Spleen (tissue), 7 donors: Measurements from ENCODE around the gene NKAIN4.

Experiments
- POLR2A ChIP-seq, 3 donors: fragments of 450-650 bp; IDR thresholded peaks; one replicate each; pipeline ENCODE4 v1.5.1; 2017; ENCODE audit warnings: antibody characterized with exemption in 3 of 3, mild to moderate bottlenecking in 1 of 3
- POLR2AphosphoS5 ChIP-seq, 3 donors: sonication (generic); formaldehyde crosslinking; IDR thresholded peaks; one replicate each; pipeline ENCODE4 v1.5.1; 2017; ENCODE audit warnings: antibody characterized with exemption in 3 of 3
- TF ChIP-seq, protein P1 (sequence below), 11 experiments: fragments of 200-600 bp in 7 of 11; fragments of 450-650 bp in 4 of 11; sonication (generic) in 4 of 11; IDR thresholded peaks in 8 of 11; conservative IDR thresholded peaks in 3 of 11; 1 replicate in 7 of 11; 2 replicates in 4 of 11; pipeline versions ENCODE4 v1.4.0 to v1.8.0; 2016 to 2021; ENCODE audit warnings: antibody characterized with exemption in 11 of 11, inconsistent platforms in 4 of 11, mild to moderate bottlenecking in 1 of 11
- donor health status: DM: no; HTN: no; CAD: no; lungs with moderate emphysema.
- donor health status: DM: no; HTN: no; CAD: no.
- donor health status: DM: no; HTN: no; CAD: no.

DNA sequence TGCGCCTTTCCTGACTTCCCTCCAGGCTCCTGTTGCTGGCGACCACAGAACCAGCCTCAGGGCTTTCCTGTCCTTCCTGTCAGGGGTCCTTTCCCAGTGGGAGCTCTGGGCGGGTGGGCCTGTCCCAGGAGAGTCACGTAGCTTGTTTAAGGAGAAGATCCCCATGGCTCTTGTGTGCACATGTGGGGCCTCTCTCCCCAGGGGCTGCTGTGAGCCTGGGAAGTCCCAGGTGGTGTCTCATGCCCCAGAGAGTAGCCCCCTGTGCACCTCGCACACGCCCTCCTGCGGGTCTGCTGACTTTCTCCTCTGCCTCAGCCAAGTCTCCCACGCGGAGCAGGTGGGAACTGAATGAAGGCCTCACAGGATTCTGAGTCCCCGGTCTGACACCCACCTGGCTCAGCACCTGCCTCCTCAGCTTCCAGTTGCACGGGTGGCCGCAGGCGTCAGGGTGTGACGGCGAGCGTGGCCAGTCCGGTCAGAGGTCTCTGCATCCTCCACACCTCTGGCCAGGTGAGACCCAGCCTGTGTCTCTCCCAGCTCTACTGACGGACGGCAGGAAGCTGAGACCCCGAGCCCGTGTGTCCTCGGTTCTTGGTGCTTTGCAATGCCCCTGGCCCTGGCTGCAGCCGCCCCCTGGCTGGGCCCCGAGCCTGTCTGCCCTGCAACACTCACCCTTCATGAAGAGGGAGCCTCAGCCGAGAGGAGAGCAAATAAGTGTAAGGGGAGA lies 5.6 kb upstream of the NKAIN4 start:
- TF ChIP-seq POLR2A (IDR thresholded peaks at IDR 0.05), result no peak
- TF ChIP-seq, protein P1, sequence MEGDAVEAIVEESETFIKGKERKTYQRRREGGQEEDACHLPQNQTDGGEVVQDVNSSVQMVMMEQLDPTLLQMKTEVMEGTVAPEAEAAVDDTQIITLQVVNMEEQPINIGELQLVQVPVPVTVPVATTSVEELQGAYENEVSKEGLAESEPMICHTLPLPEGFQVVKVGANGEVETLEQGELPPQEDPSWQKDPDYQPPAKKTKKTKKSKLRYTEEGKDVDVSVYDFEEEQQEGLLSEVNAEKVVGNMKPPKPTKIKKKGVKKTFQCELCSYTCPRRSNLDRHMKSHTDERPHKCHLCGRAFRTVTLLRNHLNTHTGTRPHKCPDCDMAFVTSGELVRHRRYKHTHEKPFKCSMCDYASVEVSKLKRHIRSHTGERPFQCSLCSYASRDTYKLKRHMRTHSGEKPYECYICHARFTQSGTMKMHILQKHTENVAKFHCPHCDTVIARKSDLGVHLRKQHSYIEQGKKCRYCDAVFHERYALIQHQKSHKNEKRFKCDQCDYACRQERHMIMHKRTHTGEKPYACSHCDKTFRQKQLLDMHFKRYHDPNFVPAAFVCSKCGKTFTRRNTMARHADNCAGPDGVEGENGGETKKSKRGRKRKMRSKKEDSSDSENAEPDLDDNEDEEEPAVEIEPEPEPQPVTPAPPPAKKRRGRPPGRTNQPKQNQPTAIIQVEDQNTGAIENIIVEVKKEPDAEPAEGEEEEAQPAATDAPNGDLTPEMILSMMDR (IDR thresholded peaks at IDR 0.05 in 8 of 11, conservative IDR thresholded peaks at IDR 0.05 in 3 of 11), result no peak
- no peak for TF ChIP-seq POLR2AphosphoS5 (IDR thresholded peaks at IDR 0.05)
